CD1c-positive myeloid dendritic cell (primary cell): ENCODE results near the gene BTG3.
A peak's percentile ranks its signal among the peaks of the same experiment; 100 is the strongest.

ENCODE experiments used
- DNase-seq: peaks from one replicate; pipeline ENCODE4 v3.0.0-alpha.2; 2016; ENCODE audit errors: extremely low spot score

BTG3 gene

DNA sequence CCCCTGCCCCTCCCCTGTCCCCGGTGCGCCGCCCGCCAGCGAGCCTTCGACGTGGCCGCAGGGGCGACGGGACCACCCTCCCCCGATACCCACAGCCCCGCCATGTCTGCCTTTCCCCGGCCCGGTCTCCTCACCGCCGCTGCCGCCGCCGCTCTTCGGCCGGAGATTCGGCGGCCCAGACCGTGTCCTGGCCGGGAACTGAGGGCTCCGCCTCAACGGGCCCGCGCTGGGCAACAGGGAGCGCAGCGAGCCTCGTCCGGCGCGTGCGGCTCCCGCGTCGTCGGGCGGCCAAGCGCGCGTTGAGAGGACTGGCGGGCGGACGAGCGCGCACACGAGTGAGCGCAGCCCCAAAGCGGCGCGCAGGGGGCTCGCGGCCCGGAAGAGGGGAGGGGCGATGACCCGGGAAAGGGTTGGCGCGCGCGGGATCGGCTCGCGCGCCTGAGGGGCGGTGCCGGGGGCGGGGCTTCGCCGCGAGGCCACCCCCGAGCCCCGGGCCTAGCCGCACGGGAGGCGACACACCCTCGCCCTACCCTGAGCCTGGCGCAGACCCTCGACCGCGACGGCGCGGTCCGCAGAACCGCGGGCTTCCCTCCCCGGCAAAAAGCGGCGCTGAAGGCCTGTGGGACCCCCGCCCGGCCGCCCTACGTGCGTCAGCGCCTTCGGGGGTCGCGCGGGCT, at the start of gene BTG3:
BTG3 (minus strand) TSS at position 337 of the 677 bp plus-strand sequence. CDS start 3,757 bp downstream, outside the sequence.
- peak; percentile 86 for DNase-seq

GRCh38 chr21:17660862-17661261, 48.2 kb upstream of the BTG3 start:
- no peak for DNase-seq

DNA sequence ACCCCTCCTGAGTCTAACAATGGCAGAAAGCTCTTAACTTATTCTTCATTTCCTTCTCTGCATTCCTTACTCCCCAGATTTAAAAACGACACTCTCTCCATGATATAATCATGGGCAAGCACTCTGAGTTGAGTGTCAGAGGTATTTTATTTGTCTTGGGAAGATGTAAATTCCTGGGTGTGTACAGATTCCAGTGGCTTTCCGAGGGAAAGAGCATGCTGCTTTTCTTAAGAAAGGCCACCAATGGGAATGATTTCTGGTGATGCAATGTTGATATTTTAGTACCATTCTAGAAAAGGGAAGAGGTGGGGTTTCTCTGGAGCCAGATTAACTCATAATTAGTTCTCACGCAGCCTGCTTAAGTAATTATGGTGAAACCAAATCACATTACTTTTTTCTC, 47.8 kb upstream of the BTG3 start:
- DNase-seq: peak; percentile 12

DNA sequence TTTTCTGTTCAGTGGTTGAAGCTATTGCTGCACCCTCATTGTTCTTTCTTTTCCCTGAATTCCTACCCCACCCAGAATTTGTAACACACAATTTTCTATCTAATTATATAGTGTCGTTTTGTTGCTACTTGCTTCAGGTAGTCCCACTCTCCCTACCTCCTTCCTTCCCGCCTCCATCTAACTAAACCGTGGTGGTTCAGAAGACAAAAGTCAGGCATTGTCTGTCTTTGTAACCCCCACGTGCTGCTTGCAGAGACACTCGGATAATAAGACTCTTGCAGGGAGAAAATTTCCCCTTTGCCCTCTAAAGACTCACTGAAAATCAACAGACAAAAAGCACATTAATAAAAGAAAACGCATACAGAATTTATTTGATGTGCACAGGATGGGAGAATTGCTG, 46.2 kb upstream of the BTG3 start:
- DNase-seq: no peak

- DNase-seq: no peak
These were observed 38.8 kb upstream of the BTG3 start for GRCh38 chr21:17651526-17651925.

DNA sequence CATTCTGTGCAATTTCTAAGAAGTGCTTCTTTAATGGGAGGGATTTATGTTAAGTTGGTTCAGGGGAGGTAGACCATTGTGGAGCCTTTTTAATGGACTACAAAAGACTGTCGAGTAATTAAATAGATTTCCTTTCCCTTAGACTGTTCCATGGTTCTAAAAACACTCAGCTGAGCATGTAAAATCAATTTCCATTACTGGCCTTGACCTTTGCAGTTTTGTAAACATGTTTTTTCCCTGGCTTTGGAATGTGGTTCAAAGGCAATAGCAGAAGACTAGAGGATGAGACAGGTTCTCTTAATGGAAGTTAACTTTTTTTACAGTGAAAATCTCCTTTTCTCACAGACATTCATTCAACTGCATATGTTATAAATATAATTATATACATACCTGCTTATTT, 37.6 kb upstream of the BTG3 start:
- no peak for DNase-seq

GRCh38 chr21:17646790-17647189, 34.1 kb upstream of the BTG3 start:
- no peak for DNase-seq

DNA sequence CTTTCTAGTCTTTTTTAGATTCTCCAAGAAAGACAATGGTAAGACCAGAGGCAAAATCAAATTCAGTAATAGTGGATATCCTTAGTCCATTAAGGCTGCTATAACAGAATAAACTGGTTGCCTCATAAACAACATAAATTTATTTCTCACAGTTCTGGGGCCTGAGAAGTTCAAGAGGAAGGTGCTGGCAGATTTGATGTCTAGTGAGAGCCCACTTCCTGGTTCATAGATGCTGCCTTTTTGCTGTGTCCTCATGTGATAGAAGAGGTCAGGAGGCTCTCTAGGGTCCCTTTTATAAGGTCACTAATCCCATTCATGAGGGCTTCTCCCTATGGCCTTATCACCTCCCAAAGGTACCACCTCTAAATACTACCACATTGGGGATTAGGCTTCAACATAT, 31.5 kb upstream of the BTG3 start:
- DNase-seq: no peak

DNA sequence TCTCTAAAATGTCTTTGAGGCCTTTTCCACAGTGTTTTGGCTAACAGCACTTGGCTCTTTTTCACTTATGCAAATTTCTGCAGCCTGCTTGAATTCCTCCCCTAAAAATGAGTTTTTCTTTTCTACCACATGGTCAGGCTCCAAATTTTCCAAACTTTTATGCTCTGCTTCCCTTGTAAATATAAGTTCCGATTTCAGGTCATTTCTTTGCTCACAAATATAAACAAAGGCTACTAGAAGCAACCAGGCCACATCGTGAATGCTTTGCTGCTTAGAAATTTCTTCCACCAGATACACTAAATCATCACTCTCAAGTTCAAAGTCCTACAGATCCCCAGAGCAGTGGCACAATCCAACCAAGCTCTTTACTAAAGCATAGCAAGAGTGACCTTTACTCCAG, 28.1 kb upstream of the BTG3 start:
- no peak for DNase-seq

GRCh38 chr21:17636711-17637110, 24.0 kb upstream of the BTG3 start:
- DNase-seq: no peak

DNA sequence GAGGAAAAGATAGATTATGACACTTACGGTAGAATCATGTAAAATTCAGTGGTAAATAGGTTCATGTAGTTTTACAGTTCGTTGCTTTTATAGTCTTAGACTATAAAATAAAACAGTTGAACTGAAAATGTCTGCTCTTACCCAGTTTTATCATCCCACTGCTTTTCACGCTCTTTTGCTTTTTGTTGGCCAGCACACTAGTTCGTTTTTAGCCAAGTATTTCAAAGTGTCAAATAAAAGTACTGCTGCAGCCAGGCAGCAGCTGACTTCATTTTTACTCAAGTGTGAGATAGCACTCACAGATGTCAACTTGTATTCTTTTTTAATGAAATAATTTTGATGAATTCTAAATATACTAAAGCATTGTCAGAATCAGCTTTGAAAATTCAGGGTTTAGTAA, 18.5 kb upstream of the BTG3 start:
- DNase-seq: no peak

- DNase-seq: no peak
These were observed 9.3 kb upstream of the BTG3 start for GRCh38 chr21:17622018-17622417.

GRCh38 chr21:17616831-17617230, 4.1 kb upstream of the BTG3 start:
- no peak for DNase-seq

GRCh38 chr21:17613242-17613676, 558 bp upstream of the BTG3 start:
- peak; percentile 16 for DNase-seq

DNA sequence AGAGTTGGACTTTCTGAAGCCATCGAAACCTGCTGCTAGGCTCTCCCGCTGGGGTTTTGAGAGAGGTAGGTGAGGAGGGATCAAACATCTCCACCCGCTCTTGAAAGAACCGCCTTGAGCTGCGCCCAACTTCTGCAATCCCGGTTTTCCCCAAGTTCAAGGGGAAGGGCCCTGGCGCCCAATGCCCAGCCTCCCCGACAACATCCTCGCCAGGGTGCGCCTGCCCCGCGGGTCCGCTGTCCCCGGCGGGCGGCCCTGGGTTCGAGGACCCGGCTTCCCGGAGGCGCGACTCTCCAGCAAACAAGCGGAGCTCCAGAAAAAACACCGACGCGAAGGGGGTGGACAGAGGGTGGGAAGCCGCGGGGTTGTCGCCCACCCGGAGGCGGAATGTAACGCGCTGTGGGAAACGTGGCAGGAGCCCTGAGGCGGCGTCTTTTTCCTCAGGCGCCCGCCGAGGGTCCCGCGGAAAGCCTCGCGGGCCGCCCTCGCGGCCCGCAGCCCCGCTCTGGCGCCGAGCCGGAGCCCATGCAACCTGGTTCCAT, 607 bp downstream of the BTG3 start:
- peak; percentile 81 for DNase-seq

GRCh38 chr21:17611414-17612022, 1.2 kb downstream of the BTG3 start:
- DNase-seq: peak; percentile 92

GRCh38 chr21:17610911-17611310, 1.8 kb downstream of the BTG3 start:
- DNase-seq: no peak

DNA sequence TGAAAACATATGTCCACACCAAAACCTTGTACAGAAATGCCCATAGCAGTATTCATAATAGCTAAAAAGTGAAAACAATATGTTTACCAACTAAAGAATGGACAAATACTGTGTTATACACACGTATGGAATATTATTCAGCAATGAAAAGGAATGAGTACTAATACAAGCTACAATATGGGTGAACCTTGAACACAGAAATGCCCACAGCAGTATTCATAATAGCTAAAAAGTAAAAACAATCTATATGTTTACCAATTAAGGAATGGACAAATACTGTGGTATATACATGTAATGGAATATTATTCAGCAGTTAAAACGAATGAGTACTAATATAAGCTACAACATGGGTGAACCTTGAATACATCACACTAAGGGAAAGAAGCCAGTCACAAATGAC, 3.0 kb downstream of the BTG3 start:
- DNase-seq: no peak

GRCh38 chr21:17607684-17608083, 5.0 kb downstream of the BTG3 start:
- DNase-seq: no peak

DNA sequence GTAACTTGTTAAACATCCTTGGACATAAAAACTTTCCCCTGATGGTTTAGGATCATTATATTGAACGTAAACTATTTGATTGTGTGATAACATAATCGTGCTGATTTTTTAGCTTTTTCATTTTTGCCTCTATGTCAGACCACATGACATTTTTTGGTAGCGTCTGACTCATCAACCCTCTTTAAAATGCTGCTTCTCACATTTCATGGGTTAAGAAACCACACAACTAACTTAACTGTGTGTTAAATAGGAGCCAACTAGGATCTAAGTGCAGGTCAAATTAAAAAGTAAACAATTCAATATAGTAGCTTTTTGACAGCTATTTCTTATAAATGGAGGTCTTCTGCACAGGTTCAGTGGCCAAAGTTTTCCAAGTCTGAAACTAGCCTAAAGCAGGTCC, 9.8 kb downstream of the BTG3 start:
- no peak for DNase-seq

GRCh38 chr21:17598437-17598836, 14.3 kb downstream of the BTG3 start:
- DNase-seq: no peak

- DNase-seq: no peak
These were observed 15.0 kb downstream of the BTG3 start for GRCh38 chr21:17597680-17598079.

DNA sequence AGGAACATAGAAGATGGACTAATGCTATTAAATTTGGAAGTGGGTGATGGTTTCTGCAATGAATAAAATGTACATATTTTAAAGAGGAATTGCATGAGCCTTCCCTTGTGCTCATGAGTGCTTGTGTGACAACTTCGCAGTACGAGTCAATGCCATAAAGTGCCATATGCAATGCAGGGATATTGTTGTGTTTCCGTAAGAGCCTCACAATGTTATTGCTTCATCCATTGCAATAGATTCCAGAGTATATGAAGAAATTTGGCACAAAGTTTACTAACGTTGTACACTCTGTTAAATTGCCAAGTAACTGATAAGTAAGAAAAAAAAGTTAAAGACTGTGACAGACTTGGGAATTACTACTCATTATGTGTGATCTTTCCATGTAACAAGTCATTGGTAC, 22.3 kb downstream of the BTG3 start:
- DNase-seq: no peak
